Loucy (cell line): Measurements from ENCODE around the gene GNA15.

ENCODE experiments used
- H2AFZ ChIP-seq: fragments of 200-600 bp; sonication (generic); 2 replicates; pipeline ENCODE4 v1.6.0; 2016; ENCODE audit warnings: antibody characterized with exemption, mild to moderate bottlenecking, low read length, moderate library complexity
- H3F3A ChIP-seq: fragments of 200-600 bp; 2 replicates; pipeline ENCODE4 v1.6.0; 2016; ENCODE audit warnings: antibody characterized with exemption, low read depth, mild to moderate bottlenecking
- H3K27me3 ChIP-seq: fragments of 200-600 bp; sonication (generic); 2 replicates; pipeline ENCODE4 v1.6.1; 2014; ENCODE audit warnings: low read length, mild to moderate bottlenecking; ENCODE audit not compliant: insufficient read depth, poor library complexity, severe bottlenecking
- H3K36me3 ChIP-seq: fragments of 200-600 bp; sonication (generic); 2 replicates; pipeline ENCODE4 v1.6.1; 2016; ENCODE audit warnings: low read length; ENCODE audit not compliant: insufficient read depth
- H3K4me1 ChIP-seq: fragments of 200-600 bp; sonication (generic); 2 replicates; pipeline ENCODE4 v1.5.1; 2014; ENCODE audit warnings: low read length, mild to moderate bottlenecking; ENCODE audit not compliant: insufficient read depth, poor library complexity, severe bottlenecking
- H3K4me2 ChIP-seq: fragments of 200-600 bp; sonication (generic); 2 replicates; pipeline ENCODE4 v1.6.0; 2014; ENCODE audit warnings: antibody characterized with exemption, low read length, low read depth, mild to moderate bottlenecking; ENCODE audit not compliant: poor library complexity, severe bottlenecking
- H3K4me3 ChIP-seq: fragments of 200-600 bp; sonication (generic); 2 replicates; pipeline ENCODE4 v1.5.1; 2014; ENCODE audit warnings: low read length, mild to moderate bottlenecking, mixed read lengths; ENCODE audit not compliant: poor library complexity, severe bottlenecking
- H3K79me2 ChIP-seq: fragments of 200-600 bp; sonication (generic); 2 replicates; pipeline ENCODE4 v1.6.1; 2014; ENCODE audit warnings: low read length; ENCODE audit not compliant: insufficient read depth
- H3K9ac ChIP-seq: fragments of 200-600 bp; sonication (generic); 2 replicates; pipeline ENCODE4 v1.6.0; 2014; ENCODE audit warnings: mild to moderate bottlenecking, low read depth, low read length, moderate library complexity; ENCODE audit not compliant: poor library complexity, severe bottlenecking
- H3K9me2 ChIP-seq: fragments of 200-600 bp; sonication (generic); replicated peaks from 2 replicates; pipeline ENCODE4 v1.6.1; 2016; ENCODE audit warnings: low read depth, low read length, mixed read lengths
- H3K9me3 ChIP-seq: fragments of 200-600 bp; sonication (generic); 2 replicates; pipeline ENCODE4 v1.6.1; 2014; ENCODE audit warnings: mild to moderate bottlenecking, antibody characterized with exemption, low read length, low read depth; ENCODE audit not compliant: insufficient read depth
- H4K20me1 ChIP-seq: fragments of 200-600 bp; sonication (generic); 2 replicates; pipeline ENCODE4 v1.6.0; 2014; ENCODE audit warnings: antibody characterized with exemption, low read length, mild to moderate bottlenecking; ENCODE audit not compliant: insufficient read depth, poor library complexity, severe bottlenecking
- CTCF ChIP-seq: fragments of 200-600 bp; sonication (generic); conservative IDR thresholded peaks from 2 replicates; pipeline ENCODE4 v1.5.1; 2014; ENCODE audit warnings: mild to moderate bottlenecking, antibody characterized with exemption, low read length
- EZH2phosphoT487 ChIP-seq: fragments of 200-600 bp; IDR thresholded peaks from 2 replicates; pipeline ENCODE4 v1.6.1; 2018; ENCODE audit warnings: antibody characterized with exemption, mild to moderate bottlenecking, moderate library complexity, borderline replicate concordance

Gene GNA15

GRCh38 chr19:3124630-3125029 lies 11.2 kb upstream of the GNA15 start:
- Histone ChIP-seq H3K27me3 (no peaks in the 10 kb centered on the region), H3K9me3 (no peaks in the 10 kb centered on the region), H3K4me1 (peaks cover 8% of the 10 kb centered on the region), H3K9me2 (no peaks in the 10 kb centered on the region), H3K9ac (no peak overlapping the region), H3K4me2 (no peak overlapping the region), H3K4me3 (no peak overlapping the region), H3K36me3 (no peaks in the 10 kb centered on the region), H3K79me2 (no peaks in the 10 kb centered on the region), H3F3A (no peaks in the 10 kb centered on the region), H4K20me1 (no peaks in the 10 kb centered on the region), H2AFZ (no peak overlapping the region)
- TF ChIP-seq EZH2phosphoT487 = no peak
- TF ChIP-seq CTCF = no peak

GRCh38 chr19:3125900-3126524 lies 9.8 kb upstream of the GNA15 start:
- Histone ChIP-seq H3K79me2 (peaks cover 13% of the 10 kb centered on the region), H3K9ac (no peak overlapping the region), H3K4me2 (no peak overlapping the region), H3K36me3 (no peaks in the 10 kb centered on the region), H3F3A (no peaks in the 10 kb centered on the region), H3K4me3 (no peak overlapping the region), H3K9me3 (no peaks in the 10 kb centered on the region), H2AFZ (no peak overlapping the region), H3K4me1 (peaks cover 19% of the 10 kb centered on the region), H4K20me1 (no peaks in the 10 kb centered on the region), H3K27me3 (no peaks in the 10 kb centered on the region), H3K9me2 (no peaks in the 10 kb centered on the region)
- TF ChIP-seq EZH2phosphoT487 = no peak
- TF ChIP-seq CTCF = peak; percentile 79

GRCh38 chr19:3129112-3129511 lies 6.7 kb upstream of the GNA15 start:
- H3K79me2 ChIP-seq = peaks cover 23% of the 10 kb centered on the region
- no peaks in the 10 kb centered on the region for H4K20me1 ChIP-seq
- H3K4me3 ChIP-seq = no peak overlapping the region
- no peak overlapping the region for H2AFZ ChIP-seq
- H3K4me1 ChIP-seq = peaks cover 41% of the 10 kb centered on the region
- no peaks in the 10 kb centered on the region for H3K9me3 ChIP-seq
- H3K9me2 ChIP-seq = no peaks in the 10 kb centered on the region
- peak overlapping the region; percentile 26 for H3K9ac ChIP-seq
- TF ChIP-seq EZH2phosphoT487 (no peak), CTCF (peak; percentile 68)
- H3K36me3 ChIP-seq = no peaks in the 10 kb centered on the region
- no peak overlapping the region for H3K4me2 ChIP-seq
- H3F3A ChIP-seq = peaks cover 3% of the 10 kb centered on the region; the same call in 1 of the 2 replicates
- H3K27me3 ChIP-seq = no peaks in the 10 kb centered on the region
